ENCODE measurements around the gene AFAP1L2. TPM values are rescaled to one million over a fixed set of nuclear protein-coding genes. Genes with fewer than 3 reads are reported as not detected.

AFAP1L2 gene
- total RNA-seq, 1 donor, result 0.18 TPM

DNA sequence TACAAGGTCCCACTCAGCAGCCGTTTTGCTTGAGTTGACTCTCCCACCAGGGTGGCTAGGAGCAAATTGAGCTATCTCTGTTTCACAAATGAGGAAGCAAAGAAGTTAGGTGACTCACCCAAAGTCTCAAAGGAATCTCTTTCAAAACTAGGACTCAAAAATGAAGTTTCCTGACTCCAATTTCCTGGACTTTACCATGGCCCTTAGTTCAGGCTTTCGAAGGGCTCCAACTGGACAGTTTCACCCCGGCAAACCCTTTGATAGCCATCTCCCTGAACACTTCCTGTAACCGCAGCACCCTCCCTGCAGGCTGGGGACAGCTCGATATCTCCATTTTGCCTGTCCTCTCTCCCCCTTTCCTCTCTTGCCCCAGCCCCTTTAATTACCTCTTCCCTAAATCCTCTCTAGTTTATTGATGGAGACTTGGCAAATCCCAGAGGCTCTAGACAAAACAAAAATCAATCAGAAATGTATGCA lies 4.7 kb upstream of the AFAP1L2 start:
- no peak for DNase-seq (ENCODE audit: low read depth)
- TF ChIP-seq, protein P1, sequence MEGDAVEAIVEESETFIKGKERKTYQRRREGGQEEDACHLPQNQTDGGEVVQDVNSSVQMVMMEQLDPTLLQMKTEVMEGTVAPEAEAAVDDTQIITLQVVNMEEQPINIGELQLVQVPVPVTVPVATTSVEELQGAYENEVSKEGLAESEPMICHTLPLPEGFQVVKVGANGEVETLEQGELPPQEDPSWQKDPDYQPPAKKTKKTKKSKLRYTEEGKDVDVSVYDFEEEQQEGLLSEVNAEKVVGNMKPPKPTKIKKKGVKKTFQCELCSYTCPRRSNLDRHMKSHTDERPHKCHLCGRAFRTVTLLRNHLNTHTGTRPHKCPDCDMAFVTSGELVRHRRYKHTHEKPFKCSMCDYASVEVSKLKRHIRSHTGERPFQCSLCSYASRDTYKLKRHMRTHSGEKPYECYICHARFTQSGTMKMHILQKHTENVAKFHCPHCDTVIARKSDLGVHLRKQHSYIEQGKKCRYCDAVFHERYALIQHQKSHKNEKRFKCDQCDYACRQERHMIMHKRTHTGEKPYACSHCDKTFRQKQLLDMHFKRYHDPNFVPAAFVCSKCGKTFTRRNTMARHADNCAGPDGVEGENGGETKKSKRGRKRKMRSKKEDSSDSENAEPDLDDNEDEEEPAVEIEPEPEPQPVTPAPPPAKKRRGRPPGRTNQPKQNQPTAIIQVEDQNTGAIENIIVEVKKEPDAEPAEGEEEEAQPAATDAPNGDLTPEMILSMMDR (IDR thresholded peaks at IDR 0.05; ENCODE audit: insufficient read depth, low read length), result no peak
- no peak overlapping the region for H3K4me3 ChIP-seq (ENCODE audit: low read depth, low read length)

DNA sequence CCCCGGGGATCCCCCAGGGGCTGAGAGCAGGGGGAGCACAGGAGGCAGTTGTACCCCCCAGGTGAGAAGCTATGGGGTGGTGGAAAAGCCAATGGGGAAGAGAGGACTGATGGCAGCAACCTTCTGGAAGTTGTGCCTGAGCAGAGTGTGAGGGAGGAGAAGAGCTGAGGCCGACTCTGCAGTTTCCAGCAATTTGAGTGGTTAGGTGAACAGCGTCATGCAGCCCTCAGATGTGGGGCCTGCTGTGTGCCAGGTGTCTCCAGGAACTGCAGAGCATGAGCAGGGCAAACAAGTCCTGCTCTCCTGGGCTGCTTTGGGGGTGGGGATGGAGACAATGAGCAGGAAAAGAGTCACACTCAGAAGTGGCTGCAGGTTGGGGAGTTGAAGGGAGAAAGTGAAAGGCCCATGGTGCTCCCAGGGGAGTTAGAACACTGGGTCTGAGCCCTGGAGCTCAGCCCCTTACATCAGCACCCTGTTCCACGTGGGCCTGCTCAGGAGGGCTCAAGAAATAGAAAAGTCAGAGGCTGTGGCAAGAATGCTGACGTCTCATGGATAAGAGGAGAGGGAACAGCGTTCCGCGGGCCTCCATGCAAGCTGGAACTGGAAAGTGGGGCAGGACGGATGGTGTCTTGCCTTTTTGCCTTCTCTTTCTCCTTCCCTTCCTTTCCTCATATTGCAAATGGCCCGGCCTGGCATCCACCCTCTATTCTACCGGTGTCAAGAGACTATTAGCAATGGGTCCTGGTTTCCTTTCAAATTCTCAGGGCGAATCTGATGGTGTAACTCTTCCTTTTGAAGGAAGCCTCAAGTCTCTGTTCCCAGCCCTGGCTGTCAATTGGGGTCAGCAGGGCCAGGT lies 4.0 kb upstream of the AFAP1L2 start:
- no peak for DNase-seq (ENCODE audit: low read depth)
- TF ChIP-seq, protein P1 (IDR thresholded peaks at IDR 0.05; ENCODE audit: insufficient read depth, low read length), result no peak
- no peak overlapping the region for H3K4me3 ChIP-seq (ENCODE audit: low read depth, low read length)

DNA sequence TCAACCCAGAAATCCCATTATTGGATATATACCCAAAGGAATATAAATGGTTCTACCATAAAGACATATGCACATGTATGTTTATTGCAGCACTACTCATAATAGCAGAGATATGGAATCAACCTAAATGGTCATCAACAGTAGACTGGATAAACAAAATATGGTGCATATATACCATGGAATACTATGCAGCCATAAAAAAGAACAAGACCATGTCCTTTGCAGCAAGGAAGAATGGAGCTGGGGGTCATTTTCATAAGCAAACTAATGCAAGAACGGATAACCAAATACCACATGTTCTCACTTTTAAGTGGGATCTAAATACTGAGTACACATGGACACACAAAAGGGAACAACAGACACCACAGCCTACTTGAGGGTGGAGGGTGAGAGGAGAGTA lies 2.2 kb upstream of the AFAP1L2 start:
- H3K4me3 ChIP-seq (ENCODE audit: low read depth, low read length), result no peak overlapping the region
- no peak for DNase-seq (ENCODE audit: low read depth)
- TF ChIP-seq, protein P1 (IDR thresholded peaks at IDR 0.05; ENCODE audit: insufficient read depth, low read length), result no peak

DNA sequence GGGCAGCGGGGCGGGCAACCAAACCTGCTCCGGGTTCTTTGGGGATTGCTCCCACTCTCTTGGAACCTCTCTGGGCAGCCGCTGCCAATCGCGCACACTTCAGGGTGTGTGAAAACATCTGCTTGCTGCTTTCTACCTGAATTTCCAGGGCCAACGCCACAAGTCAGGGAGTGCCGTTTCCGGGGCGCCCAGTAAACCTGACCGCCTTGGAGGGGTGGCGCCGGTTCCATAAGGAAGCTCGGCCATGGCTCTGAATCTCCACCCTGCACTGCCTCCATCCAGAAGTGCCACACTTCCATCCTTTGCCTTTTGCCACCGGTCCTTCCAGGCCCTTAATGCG lies 679 bp upstream of the AFAP1L2 start:
- TF ChIP-seq, protein P1 (IDR thresholded peaks at IDR 0.05; ENCODE audit: insufficient read depth, low read length), result no peak
- H3K4me3 ChIP-seq (ENCODE audit: low read depth, low read length), result no peak overlapping the region
- no peak for DNase-seq (ENCODE audit: low read depth)

DNA sequence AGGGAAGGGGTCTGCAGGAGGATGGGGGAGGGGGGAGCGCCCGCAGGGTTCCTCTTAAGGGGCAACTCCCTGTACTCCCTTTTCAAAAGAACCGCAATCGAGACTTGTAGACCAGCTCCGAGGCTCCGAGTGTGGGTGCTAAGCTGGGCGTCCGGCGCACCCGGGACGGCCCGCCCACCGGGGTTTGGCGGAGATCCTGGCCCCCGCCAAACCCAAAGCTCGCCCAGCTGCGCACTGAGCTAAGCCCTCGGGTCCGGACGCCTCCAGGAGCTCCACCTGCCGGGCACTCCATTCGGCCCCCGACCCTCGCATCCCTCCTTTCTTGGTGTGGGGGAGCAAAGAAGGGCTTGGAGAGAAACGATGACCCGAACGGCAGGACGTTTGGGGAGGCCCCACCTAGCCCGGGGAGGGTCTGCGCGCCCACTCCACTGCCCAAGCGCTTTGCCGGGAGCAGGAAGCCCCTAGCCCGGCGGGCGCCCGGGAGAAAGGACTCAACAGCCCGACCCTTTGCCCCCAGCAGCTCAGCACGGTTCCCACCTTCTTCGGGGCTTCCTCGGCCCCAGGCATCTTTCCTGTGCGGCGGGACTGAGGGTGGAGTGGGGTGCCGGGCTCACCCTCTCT lies 651 bp downstream of the AFAP1L2 start:
- no peak overlapping the region for H3K4me3 ChIP-seq (ENCODE audit: low read depth, low read length)

DNA sequence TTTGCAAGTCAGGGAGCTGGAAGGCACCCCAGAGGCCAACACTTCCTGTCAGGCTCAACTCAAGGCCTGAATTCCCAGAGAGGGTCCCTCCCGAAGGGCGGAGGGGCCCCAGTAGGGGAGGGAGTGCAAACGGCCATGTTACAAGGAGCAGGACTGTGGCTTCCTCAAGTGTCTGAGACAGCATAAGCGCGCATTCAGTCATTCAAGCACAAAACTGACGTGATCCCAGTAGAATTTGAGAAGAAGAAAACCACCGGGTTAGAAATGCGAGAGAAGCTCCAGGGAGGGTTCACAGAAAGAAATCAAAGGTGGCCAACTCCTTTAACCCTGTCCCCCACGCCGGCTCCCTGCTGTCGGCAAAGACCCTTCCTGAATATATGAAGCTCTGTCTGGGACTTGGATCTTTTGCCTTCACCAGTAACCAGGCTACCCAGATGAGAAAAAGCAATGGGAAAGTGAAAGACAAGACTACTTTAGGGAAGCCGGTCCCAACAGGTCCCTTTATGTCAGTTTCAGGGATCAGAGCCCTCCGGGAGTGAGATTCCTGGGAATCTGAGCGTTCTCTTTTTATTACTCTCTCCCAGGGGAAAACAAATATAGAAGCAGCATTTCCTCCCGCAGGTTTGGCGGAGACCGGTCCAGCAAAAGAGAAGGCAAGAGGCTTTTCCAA lies 1.3 kb downstream of the AFAP1L2 start:
- H3K4me3 ChIP-seq (ENCODE audit: low read depth, low read length), result no peak overlapping the region
- TF ChIP-seq, protein P1 (IDR thresholded peaks at IDR 0.05; ENCODE audit: insufficient read depth, low read length), result no peak
- DNase-seq (ENCODE audit: low read depth), result no peak

More for the DNA sequence above, 651 bp downstream of the AFAP1L2 start:
- TF ChIP-seq, protein P1 (IDR thresholded peaks at IDR 0.05; ENCODE audit: insufficient read depth, low read length), result no peak
- no peak for DNase-seq (ENCODE audit: low read depth)
